ENCODE data around the gene DEFB124.
"Not testable (repeated sequence)": the region's sequence is repeated elsewhere in the genome, so short reads cannot be mapped to it uniquely, and the experiment has no call there.

Gene DEFB124

DNA sequence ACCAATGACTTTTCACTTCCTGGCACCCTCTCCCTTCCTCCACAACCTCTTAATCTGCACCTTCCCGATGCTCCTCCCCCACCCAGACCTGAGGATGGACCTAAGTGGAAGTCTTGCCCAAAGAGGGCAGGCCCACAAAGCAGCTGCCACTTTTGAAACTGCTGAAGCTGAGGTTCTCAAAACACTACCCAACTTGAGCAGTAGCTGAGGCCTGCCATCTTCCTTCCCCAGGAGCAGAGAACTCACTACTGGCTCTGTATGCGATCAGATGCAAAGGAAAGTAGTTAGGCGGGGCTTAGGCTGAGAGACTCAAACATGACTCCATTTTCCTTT lies 40.8 kb upstream of the DEFB124 start:
- 0 out of 2 replicates have a peak overlapping the region, but pooled peaks have one; percentile 50 for H3K27ac ChIP-seq
- TF ChIP-seq ZFX (IDR thresholded peaks at IDR 0.05; ENCODE audit: borderline replicate concordance), result no peak
- TF ChIP-seq, protein P1, sequence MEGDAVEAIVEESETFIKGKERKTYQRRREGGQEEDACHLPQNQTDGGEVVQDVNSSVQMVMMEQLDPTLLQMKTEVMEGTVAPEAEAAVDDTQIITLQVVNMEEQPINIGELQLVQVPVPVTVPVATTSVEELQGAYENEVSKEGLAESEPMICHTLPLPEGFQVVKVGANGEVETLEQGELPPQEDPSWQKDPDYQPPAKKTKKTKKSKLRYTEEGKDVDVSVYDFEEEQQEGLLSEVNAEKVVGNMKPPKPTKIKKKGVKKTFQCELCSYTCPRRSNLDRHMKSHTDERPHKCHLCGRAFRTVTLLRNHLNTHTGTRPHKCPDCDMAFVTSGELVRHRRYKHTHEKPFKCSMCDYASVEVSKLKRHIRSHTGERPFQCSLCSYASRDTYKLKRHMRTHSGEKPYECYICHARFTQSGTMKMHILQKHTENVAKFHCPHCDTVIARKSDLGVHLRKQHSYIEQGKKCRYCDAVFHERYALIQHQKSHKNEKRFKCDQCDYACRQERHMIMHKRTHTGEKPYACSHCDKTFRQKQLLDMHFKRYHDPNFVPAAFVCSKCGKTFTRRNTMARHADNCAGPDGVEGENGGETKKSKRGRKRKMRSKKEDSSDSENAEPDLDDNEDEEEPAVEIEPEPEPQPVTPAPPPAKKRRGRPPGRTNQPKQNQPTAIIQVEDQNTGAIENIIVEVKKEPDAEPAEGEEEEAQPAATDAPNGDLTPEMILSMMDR (IDR thresholded peaks at IDR 0.05), result no peak

DNA sequence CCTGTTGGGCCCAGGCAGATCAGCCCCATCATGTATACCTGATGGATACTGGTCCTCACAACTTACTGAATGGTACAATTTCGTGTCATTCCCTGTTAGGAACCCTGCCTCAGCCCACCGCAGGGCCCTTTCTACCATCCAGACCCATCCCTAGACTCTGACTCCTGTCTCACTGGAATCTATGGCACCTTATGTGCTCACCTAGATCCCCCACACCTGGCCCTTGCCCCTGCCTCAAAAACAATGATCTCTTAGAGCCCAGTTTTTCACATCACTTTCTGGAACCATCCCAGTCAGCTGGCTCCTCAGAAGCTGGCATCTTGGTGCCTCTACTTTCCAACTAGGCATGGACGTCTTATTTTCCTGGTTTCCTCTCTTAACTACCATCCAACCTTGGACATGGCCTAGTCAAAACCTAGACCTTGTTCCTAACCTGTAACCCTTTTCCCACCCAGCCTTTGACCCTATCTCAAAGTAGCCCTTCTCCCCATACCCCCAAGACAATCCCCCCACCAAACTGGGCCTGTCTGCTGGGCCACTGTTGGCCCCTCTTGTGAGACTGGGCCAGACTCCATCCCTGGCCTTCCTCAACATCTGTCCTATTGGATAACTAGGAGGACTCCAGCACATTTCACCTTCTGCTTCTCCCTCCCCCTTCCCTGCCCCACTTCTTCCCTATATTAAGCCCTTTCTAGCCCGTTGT lies 40.3 kb upstream of the DEFB124 start:
- peak overlapping the region; percentile 67 for H3K27ac ChIP-seq
- TF ChIP-seq, protein P1 (IDR thresholded peaks at IDR 0.05), result no peak
- TF ChIP-seq ZFX (IDR thresholded peaks at IDR 0.05; ENCODE audit: borderline replicate concordance), result no peak

DNA sequence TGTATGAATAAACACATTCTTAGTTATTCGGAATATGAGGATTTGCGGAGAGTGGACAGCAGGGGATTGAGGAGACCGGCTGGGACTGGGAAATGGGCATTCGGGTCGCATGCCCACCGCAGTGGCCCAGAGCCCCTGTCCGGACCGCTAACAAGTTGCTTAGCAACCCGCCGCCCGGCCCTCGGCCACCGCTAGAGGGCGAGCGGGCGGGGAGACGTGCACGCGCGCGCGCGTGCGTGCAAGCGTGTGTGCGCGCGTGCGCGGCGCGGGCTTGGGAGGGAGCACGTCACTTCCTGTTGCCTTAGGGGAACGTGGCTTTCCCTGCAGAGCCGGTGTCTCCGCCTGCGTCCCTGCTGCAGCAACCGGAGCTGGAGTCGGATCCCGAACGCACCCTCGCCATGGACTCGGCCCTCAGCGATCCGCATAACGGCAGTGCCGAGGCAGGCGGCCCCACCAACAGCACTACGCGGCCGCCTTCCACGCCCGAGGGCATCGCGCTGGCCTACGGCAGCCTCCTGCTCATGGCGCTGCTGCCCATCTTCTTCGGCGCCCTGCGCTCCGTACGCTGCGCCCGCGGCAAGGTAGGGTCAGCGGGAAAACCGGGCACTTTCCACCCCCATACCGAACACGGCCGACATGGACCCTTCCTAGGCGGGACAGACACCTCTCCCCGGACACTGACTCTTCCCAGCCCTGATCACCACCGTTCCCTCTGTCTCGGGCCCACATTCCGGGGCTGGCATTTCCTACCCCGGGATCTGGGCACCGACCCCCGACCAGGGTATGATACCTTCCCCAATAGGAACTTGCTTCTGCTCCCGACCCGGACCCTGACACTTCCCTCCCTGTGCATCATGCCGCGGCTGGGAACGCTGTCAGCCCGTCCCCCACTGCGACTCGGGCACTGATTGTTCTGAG lies 39.5 kb upstream of the DEFB124 start, which contains the start of gene HM13:
HM13 (plus strand) TSS at position 289 of the 918 bp plus-strand sequence; CDS start at position 399, 110 bp downstream.
- peak within 1 kb of the TSS; percentile 67 for H3K27ac ChIP-seq
- TF ChIP-seq ZFX (IDR thresholded peaks at IDR 0.05; ENCODE audit: borderline replicate concordance), result no peak
- TF ChIP-seq, protein P1 (IDR thresholded peaks at IDR 0.05), result peak; percentile 99

DNA sequence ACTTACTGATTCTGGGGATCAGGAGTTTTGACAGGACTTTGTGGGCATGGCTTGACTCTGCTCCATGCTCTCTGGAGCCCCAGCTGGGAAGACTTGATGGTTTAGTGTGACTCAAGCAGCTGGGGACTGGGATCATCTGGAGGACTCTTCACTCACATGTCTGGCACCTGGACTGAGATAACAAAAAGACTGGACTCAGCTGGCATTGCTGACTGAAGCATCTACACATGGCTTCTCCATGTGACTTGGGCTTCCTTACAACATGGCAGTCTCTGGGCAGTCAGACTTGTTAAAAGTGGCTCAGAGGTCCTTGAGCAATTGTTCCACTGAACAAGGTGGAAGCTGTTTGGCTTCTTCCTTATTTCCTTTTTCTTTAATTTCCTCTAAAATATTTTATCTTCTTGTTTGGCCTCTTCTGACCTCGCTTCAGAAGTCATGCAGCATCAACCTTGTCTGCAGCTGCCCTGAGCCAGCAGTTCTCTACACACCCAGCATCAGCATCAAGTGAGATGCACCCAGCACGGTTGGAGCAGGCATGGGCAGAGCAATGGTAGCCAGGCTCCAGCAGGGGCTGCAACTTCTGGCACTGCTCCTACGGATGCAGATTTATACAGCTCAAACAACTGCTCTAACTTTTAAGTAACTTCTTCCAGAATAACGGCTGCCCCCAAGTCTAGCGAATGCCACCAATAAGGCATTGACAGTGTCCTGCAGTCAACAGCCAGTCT lies 33.8 kb upstream of the DEFB124 start:
- TF ChIP-seq ZFX (IDR thresholded peaks at IDR 0.05; ENCODE audit: borderline replicate concordance), result no peak
- TF ChIP-seq, protein P1 (IDR thresholded peaks at IDR 0.05), result no peak
- no peak overlapping the region for H3K27ac ChIP-seq

DNA sequence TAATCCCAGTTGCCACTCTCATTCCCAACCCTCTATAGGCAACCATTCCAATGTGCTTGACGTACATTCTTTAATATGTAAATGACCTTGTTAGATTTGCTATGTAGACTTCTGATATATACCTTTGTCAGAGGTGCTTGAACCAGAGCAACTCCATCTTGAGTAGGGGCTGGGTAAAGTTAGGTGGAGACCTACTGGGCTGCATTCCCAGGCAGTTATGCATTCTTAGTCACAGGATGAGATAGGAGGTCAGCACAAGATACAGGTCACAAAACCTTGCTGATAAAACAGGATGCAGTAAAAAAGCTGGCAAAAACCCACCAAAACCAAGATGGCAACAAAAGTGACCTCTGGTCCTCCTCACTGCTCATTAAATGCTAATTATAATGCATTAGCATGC lies 31.0 kb upstream of the DEFB124 start:
- no peak overlapping the region for H3K27ac ChIP-seq
- no peak for TF ChIP-seq ZFX (IDR thresholded peaks at IDR 0.05; ENCODE audit: borderline replicate concordance)
- TF ChIP-seq, protein P1 (IDR thresholded peaks at IDR 0.05), result no peak

DNA sequence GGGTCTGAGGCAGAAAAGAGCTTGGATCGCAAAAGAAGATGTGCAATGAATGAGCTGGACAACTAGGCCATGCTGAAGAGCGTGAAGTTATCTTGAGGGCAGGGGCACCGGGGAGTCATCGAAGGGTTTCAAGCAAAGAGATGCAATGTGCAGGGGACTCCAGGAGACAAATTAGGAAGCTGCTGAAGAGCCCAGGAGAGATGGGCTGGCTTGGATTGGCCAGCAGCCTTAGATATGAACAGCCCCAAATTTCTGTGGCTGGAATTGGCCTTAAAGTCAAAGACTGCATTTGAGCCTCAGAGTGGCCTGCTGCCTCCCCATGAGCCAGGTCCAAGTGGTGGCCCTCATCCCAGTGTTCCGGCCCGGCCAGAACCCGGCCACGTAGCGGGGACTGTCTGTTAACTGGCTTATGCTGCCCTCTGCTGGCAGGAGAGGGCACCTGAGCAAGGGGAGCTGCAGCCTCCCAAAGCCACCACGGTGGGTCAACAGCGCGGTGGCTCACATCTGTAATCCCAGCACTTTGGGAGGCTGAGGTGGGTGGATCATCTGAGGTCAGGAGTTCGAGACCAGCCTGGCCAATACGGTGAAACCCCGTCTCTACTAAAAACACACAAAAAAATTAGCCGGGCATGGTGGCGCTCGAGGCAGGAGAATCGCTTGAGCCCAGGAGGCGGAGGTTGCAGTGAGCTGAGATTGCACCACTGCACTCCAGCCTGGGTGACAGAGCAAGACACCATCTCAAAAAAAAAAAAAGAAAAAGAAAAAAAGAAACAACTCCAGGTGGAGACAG lies 28.2 kb upstream of the DEFB124 start:
- not testable (repeated sequence) for H3K27ac ChIP-seq
- TF ChIP-seq, protein P1 (IDR thresholded peaks at IDR 0.05), result peak; percentile 96

Data from 22Rv1 (cell line).